ENCODE results near the gene CGREF1. TPM values are rescaled to one million over a fixed set of nuclear protein-coding genes. Genes with fewer than 3 reads are reported as not detected.

The CGREF1 gene
- total and polyA plus RNA-seq, 2 donors (not counting 3 experiments of a cell fraction or from before 2014, with no cell fraction given) = 2.9 to 5.8 TPM

GRCh38 chr2:27099334-27099955 lies 19.5 kb downstream of the CGREF1 start:
- H4K20me1 ChIP-seq (replicated peaks; ENCODE audit: control insufficient read depth, extremely low read depth, insufficient read depth, low read length) = no peaks in the 10 kb centered on the region
- no peak overlapping the region for H3K27ac ChIP-seq (ENCODE audit: insufficient read depth, low read depth, low read length)
- BruUV-seq (replicated peaks) = no TSS peak
- H3K4me2 ChIP-seq (ENCODE audit: insufficient read depth, low read length) = no peak overlapping the region
- H3K79me2 ChIP-seq (ENCODE audit: control insufficient read depth, insufficient read depth, low read length) = no peaks in the 10 kb centered on the region
- intact Hi-C loops (cut with micrococcal nuclease) (loop anchor here (5.0 kb wide), 2 partner anchors 73 to 258 kb away; partner anchors contain the start of gene GTF3C2), dilution Hi-C loops (cut with MboI; ENCODE audit: extremely low pct_ligation_motif_present, low sequenced_read_pairs) (no loop called here)
- POLR2A ChIA-PET = no interaction called here
- FAIRE-seq (no peak), DNase-seq (ENCODE audit: low read depth, low spot score) (no peak)
- H3K4me3 ChIP-seq (replicated peaks in 1 of 3; ENCODE audit: insufficient read depth in 1 of 3, low read depth in 1 of 3, low read length in 3 of 3) = no peak overlapping the region
- H3K9me1 ChIP-seq (replicated peaks; ENCODE audit: control insufficient read depth, extremely low read depth, insufficient read depth, low read length) = no peaks in the 10 kb centered on the region
- CTCF ChIA-PET = interaction anchor here (1.2 to 8.2 kb wide), 8 partner anchors 8 to 203 kb away, joined by 3 to 152 read pairs (median 9); partner anchors contain the start of gene PREB
- H3K27me3 ChIP-seq (ENCODE audit: control insufficient read depth in 2 of 2, insufficient read depth in 2 of 2, low read length in 2 of 2) = no peaks in the 10 kb centered on the region
- no peak overlapping the region for H3K9ac ChIP-seq (replicated peaks; ENCODE audit: extremely low read depth, insufficient read depth, low read length)
- H2AFZ ChIP-seq (ENCODE audit: low read depth, low read length) = no peak overlapping the region
- H3K4me1 ChIP-seq (ENCODE audit: control insufficient read depth, extremely low read depth, insufficient read depth, low read length) = no peaks in the 10 kb centered on the region
- no peaks in the 10 kb centered on the region for H3K36me3 ChIP-seq (ENCODE audit: control insufficient read depth in 2 of 2, extremely low read depth in 1 of 2, insufficient read depth in 2 of 2, low read length in 2 of 2)
- TF ChIP-seq MAX (IDR thresholded peaks at IDR 0.05; ENCODE audit: insufficient read depth, insufficient read length) = no peak
- no peak for TF ChIP-seq POLR2AphosphoS5 (IDR thresholded peaks at IDR 0.05; ENCODE audit: insufficient read depth, low read depth, low read length)
- no peak for TF ChIP-seq EZH2 (IDR thresholded peaks at IDR 0.05; ENCODE audit: borderline replicate concordance, low read depth, low read length, severe bottlenecking)
- no peak for TF ChIP-seq MYC (IDR thresholded peaks at IDR 0.05; ENCODE audit: low read depth, low read length)
- TF ChIP-seq POLR2A (IDR thresholded peaks at IDR 0.05; ENCODE audit: low read depth, low read length) = no peak
- no peak for TF ChIP-seq FOS (IDR thresholded peaks at IDR 0.05; ENCODE audit: borderline replicate concordance, insufficient read depth, low read length)
- TF ChIP-seq, protein P1, sequence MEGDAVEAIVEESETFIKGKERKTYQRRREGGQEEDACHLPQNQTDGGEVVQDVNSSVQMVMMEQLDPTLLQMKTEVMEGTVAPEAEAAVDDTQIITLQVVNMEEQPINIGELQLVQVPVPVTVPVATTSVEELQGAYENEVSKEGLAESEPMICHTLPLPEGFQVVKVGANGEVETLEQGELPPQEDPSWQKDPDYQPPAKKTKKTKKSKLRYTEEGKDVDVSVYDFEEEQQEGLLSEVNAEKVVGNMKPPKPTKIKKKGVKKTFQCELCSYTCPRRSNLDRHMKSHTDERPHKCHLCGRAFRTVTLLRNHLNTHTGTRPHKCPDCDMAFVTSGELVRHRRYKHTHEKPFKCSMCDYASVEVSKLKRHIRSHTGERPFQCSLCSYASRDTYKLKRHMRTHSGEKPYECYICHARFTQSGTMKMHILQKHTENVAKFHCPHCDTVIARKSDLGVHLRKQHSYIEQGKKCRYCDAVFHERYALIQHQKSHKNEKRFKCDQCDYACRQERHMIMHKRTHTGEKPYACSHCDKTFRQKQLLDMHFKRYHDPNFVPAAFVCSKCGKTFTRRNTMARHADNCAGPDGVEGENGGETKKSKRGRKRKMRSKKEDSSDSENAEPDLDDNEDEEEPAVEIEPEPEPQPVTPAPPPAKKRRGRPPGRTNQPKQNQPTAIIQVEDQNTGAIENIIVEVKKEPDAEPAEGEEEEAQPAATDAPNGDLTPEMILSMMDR (IDR thresholded peaks at IDR 0.05; ENCODE audit: extremely low read depth in 1 of 2, insufficient read depth in 1 of 2, low read depth in 1 of 2, low read length in 2 of 2) = no peak
- TF ChIP-seq JUN (IDR thresholded peaks at IDR 0.05; ENCODE audit: borderline replicate concordance, insufficient read depth, insufficient read length, low read depth) = no peak
- no peak for TF ChIP-seq GATA2 (IDR thresholded peaks at IDR 0.05; ENCODE audit: insufficient read depth, insufficient read length, low read depth, low read length)
- H3K9me3 ChIP-seq (replicated peaks; ENCODE audit: control insufficient read depth, insufficient read depth, low read length) = no peaks in the 10 kb centered on the region

Measured in endothelial cell of umbilical vein (primary cell).